Activated T-helper 9 cell treated with anti-CD3 and anti-CD28 coated beads, Interleukin-2, amount 50 U/mL, for 16 hours (primary cell): ENCODE results near the gene GPRIN3.

Experiments used
- DNase-seq: peaks from one replicate; pipeline ENCODE4 v3.0.0-alpha.2; 2020; ENCODE audit warnings: low read depth

Gene GPRIN3

GRCh38 chr4:89290727-89291516, 16.7 kb downstream of the GPRIN3 start:
- no peak for DNase-seq

DNA sequence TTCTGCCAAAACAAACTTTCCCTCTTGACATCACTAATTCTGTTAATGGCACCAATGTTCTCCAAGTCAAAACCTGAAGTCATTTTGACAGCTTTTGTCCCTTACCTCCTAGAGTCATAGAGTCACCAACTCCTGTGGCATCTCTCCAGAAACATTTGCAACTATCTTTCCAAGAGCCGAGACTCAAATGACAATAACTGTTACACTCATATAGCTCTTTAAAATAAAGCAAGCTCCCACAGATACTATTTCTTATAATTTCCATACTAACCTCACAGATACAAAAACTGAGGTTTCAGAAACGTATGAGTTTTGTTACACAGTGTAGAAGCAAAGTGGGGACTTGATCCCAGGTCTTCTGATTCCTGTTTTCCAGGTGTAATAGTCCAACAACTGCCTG, 18.3 kb downstream of the GPRIN3 start:
- DNase-seq: no peak

DNA sequence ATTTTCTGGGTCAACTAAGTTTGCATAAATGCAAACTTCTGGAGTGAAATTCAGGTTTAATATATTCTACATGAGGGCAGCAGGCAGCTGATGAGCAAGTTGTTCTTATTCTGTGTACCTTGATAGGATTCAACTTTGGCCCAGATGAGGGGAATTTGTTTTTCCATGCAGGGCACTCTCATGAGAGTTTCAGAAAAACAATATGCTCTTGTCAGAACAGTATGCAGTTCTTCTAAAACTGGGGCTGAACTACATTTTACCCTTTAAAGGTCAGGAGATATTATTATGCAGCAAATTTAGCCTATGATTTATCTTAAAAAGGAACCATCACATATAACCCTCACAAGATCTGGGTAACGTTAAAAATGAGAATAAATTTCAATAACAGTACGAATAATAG, 19.2 kb downstream of the GPRIN3 start:
- DNase-seq: no peak

GRCh38 chr4:89287945-89288344, 19.7 kb downstream of the GPRIN3 start:
- no peak for DNase-seq

DNA sequence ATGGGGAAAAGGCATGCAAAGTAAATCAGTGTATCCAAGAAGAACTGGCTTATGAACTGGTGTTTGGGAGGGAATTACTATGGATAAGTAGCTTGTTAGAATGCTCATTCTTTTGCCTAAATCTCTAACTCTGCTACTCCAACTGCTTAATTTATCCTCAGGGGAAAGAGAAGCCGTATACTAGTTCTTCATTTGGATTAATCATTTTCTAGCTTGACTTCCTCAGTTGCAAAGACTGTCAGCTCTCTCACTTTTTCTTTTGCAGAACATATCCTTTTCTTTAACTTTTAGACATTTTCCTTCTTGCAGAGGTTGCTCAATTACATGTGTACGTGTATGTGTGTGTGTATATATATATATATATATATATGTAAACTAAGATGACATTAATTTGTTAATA, 21.9 kb downstream of the GPRIN3 start:
- DNase-seq: no peak

DNA sequence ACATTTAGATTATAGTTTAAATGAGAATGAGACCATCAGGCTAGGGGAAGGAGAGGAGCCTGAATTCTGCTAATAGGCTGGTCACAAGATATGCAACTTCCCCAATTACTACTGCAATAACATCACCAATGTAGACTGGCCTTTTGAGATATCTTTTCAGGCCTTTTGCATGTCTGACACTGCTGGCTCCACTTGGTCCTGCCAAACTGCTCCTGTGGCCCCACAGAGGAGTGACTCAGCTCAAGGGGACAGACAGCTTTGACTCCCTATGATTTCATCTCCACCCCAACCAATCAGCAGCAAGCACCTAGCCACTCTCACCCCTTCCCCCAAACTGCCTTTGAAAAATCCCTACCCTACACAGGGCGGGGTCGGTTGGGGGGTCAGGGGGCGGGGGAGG, 22.8 kb downstream of the GPRIN3 start:
- DNase-seq: no peak

DNA sequence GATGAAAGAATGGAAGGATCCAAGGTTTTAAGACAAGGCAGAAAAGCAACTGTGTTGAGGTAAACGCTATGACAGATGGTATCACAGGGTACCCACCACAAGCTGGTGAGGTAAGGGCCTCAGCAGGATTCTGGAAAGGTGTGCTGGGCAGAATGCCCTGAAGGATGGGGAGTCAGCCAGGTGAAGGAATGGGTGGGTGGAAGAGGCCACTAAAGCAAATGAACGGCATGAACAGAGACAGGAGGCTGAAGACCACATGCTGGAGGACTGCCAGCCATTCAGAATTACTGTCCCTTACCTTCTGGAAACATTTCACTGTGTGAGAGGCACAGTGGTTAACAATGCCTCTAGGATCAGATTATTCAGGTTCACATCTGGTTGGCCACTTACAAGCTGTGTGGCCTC, 23.6 kb downstream of the GPRIN3 start:
- no peak for DNase-seq

GRCh38 chr4:89283226-89284009, 24.2 kb downstream of the GPRIN3 start:
- DNase-seq: no peak

DNA sequence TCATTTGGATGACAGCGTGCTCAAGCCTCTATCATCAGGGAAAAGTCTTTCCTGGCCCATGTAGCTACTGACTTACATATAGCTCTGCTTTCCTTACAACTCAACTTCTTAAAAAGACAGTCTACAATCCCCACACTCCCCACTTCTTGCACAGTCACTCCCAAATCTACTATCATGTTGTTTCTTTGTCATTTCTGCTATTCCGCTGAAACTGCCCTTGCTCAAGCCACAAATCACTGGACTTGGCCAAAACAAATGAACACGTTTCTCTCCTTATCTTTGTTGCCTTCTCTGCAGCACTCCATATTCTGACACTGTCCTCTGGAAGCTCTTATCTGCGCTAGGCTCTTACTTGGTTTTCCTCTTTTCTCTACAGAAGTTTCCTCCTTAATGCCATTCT, 28.2 kb downstream of the GPRIN3 start:
- DNase-seq: no peak

GRCh38 chr4:89277412-89277811, 30.2 kb downstream of the GPRIN3 start:
- DNase-seq: no peak

GRCh38 chr4:89276296-89276695, 31.3 kb downstream of the GPRIN3 start:
- DNase-seq: no peak

- no peak for DNase-seq
These were observed 32.0 kb downstream of the GPRIN3 start for GRCh38 chr4:89275587-89275986.

DNA sequence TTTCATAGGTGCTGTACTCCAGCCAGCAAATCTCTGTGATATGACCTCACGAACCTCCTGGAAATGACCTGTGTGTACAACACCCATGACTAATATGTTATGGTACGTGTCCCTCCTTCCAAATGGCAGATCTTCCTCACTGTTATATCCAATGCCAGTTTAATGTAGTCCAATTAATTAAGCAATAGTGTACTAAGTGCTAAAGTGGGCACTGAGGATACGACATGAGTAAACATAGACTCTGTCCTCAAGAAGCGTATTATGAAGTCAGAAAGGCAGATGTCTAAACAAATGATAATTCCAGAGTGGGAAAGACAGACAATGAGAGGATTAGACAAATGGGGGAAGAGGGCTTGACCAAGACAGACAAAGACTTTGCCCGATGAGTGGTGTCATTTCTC, 33.9 kb downstream of the GPRIN3 start:
- DNase-seq: no peak

- no peak for DNase-seq
These were observed 36.8 kb downstream of the GPRIN3 start for GRCh38 chr4:89270792-89271191.

DNA sequence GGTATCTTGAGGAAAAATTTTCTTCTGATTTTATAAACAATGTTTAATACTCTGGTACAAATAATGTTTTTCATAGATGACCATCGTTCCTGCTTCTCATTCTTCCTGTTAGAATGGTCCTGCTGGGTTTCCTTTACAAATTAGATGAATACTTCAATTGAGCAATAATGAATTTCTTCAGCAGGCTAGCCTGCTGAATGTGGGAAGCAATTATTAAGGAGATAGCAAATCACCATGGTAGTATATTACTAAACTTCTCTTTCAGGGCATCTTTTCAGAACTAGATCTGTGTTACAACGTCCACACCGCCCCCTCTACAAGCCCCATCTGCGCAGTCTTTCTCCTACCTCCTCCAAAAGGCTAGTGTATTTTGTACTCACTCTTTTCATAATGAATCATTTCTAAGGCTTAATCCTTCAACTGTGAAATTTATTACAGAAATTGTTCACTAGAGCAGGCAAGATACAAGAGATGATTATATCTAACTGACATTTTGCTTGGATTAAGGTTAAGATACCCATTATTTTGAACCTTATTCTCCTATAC, 38.4 kb downstream of the GPRIN3 start:
- DNase-seq: no peak

DNA sequence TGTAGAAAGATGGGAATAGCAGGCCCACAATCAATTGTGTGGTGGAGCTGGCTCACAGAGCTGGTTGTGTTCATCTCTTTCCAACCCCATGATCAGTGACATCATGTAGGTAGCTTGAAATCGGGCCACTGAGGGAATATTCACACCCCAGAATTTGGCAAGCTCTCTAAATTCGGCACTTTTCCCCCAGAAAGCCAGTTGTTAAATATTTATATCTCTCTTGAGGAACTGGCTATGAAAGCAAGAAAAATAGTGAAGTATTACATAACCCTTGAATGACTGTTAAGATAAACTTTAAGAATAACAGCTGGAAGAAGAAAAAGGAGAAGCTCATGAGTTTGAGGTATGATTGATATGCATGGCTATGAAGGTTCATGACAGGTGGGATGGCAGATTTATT, 38.9 kb downstream of the GPRIN3 start:
- no peak for DNase-seq

DNA sequence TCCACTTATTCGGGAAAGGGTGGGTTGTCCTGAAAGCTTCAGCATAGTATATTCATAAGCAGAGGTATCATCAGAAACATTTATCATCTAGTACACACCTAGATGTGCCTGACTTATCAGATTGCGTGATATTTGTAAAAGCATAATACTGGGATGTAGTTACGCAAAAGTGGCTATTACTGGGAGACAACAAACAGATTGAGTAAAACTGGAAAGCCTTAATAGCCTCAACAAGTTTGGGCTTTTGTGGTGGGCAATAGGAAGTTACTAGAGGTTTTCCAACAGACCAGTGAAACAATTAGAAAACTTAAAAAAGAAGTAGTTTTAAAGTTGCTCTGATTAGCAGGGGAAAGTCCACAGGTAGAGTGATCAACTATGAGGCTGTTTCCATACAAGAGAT, 39.8 kb downstream of the GPRIN3 start:
- DNase-seq: no peak

DNA sequence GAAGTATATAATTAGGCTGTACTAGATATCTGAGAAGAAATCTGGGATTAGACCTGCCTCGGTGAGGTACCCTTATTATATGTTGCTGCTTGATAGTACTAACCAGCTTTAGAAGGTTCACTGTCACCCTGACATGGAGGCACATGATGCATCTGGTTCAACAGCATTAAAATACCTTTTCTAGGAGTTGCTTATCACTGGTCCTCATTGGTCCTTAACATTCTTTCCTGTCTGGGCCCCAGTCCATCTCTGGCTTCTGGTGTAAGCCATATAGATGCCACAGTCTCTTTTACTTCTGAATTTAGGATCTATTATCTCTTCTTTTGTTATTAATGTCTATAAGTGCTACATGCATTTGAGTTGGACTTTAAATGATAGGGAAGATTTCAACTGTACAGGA, 40.2 kb downstream of the GPRIN3 start:
- no peak for DNase-seq

DNA sequence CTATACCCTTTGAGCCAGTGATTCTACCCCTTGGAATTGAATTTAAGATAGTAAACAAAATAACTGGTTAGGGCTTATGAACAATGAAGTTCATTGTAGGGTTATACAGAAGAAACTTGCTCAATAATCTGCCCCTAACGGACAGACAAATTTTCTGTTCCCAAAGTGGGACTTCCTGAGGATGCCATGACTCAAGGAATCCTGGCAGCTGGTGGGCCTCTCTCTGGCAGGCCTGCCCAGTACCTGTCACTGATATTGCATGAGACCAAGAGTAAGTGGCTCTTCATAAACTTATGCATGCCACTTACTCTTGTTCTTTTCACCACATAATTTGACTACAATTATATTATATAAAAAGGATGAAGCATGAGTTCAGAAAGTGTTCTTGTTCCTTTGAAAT, 41.5 kb downstream of the GPRIN3 start:
- DNase-seq: no peak

- no peak for DNase-seq
These were observed 44.3 kb downstream of the GPRIN3 start for GRCh38 chr4:89263265-89263664.

DNA sequence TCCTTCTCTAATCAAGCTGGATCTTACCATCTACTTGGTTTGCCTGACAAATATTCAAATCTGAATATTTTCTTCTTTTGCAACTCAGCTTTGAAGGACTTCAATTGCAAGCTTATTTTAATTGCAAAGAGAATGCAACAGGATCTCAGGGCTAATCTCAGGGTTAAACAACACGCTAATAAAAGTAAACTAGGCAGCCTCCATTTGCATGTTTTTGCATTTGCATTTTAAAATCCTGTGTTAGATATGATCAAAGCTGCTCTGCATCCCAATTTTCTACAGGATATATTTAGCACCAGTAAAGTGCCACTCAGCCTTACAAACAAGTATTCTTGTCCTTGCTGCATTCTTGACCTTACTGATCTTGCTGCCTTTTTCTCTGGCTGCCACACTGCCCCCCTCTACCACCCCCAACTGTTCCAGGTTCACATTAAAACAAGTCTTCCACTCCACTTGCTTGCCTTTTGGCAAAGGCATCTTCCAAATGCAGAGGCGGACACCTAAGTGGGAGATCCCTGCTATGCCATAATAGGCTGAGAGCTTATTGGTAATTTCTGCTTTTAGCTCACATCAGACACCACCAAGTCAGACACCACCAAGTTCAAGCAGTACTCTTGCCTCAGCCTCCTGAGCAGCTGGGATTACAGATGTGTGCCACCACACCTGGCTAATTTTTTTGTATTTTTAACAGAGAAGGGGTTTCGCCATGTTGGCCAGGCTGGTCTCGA, 48.1 kb downstream of the GPRIN3 start:
- DNase-seq: no peak

DNA sequence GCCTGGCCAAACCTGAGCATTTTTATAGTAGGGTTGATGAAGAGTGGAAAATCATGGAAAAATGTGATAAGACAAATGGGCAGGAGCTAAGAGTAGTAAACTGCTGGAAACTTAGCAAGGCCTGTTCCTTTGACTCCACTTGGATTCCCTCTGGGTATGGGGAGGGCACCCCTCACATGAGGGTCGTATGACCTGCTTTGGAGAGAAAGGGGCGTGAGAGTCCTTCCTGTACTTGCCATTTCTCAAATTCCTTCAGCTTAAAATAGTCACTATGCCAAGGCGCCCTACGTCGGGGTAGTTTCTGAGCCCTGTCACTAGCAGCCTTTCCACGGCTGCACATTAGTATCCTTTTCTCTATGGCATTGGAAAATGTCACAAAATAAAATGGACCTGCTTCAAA, 49.1 kb downstream of the GPRIN3 start:
- no peak for DNase-seq

GRCh38 chr4:89257376-89257775, 50.2 kb downstream of the GPRIN3 start:
- no peak for DNase-seq
